PC-9 (cell line): Measurements from ENCODE around the gene TRDN. TPM values are rescaled to one million over a fixed set of nuclear protein-coding genes. Genes with fewer than 3 reads are reported as not detected.
"Not testable (repeated sequence)": the region's sequence is repeated elsewhere in the genome, so short reads cannot be mapped to it uniquely, and the experiment has no call there.

Source experiments
- BruUV-seq: library from RNA; stranded (reverse); fragments of 400-500 nt; replicated peaks from 2 replicates; lab custom pipeline; 2021; lab: Mats Ljungman, UMichigan
- CTCF ChIA-PET: fragments of 300-600 bp; sonication (Branson Sonifier 250); formaldehyde crosslinking; loops from one replicate; lab custom pipeline; 2022; ENCODE audit warnings: antibody characterized with exemption; lab: Charles Lee
- POLR2A ChIA-PET: fragments of 300-600 bp; sonication (Branson Sonifier 250); formaldehyde crosslinking; loops from one replicate; lab custom pipeline; 2022; ENCODE audit warnings: antibody characterized with exemption; ENCODE audit not compliant: unreplicated experiment; lab: Charles Lee
- DNase-seq, 2 experiments: peaks; one replicate each; pipeline versions ENCODE4 v3.0.0 to v3.0.0-alpha.2; 2015 to 2022; ENCODE audit warnings: mixed read lengths in 1 of 2
- H2AFZ ChIP-seq: fragments of 200-600 bp; sonication (generic); 2 replicates; pipeline ENCODE4 v1.8.1; 2017; ENCODE audit warnings: antibody characterized with exemption
- H3F3A ChIP-seq: fragments of 200-600 bp; sonication (generic); 2 replicates; pipeline ENCODE4 v1.8.1; 2017; ENCODE audit warnings: antibody characterized with exemption, mild to moderate bottlenecking, low read depth; ENCODE audit not compliant: insufficient read depth
- H3K27ac ChIP-seq: fragments of 200-600 bp; sonication (generic); 2 replicates; pipeline ENCODE4 v1.6.1; 2016; ENCODE audit warnings: mixed run types
- H3K27me3 ChIP-seq: fragments of 200-600 bp; sonication (generic); 2 replicates; pipeline ENCODE4 v1.6.1; 2016; ENCODE audit warnings: low read depth, mixed run types; ENCODE audit not compliant: insufficient read depth
- H3K36me3 ChIP-seq: fragments of 200-600 bp; sonication (generic); 2 replicates; pipeline ENCODE4 v1.6.1; 2016; ENCODE audit warnings: low read depth, mixed run types
- H3K4me1 ChIP-seq: fragments of 200-600 bp; sonication (generic); replicated peaks from 2 replicates; pipeline ENCODE4 v1.6.1; 2016; ENCODE audit warnings: mixed run types; ENCODE audit not compliant: insufficient read depth
- H3K4me2 ChIP-seq: fragments of 200-600 bp; sonication (generic); 2 replicates; pipeline ENCODE4 v1.6.1; 2017; ENCODE audit warnings: mixed run types
- H3K4me3 ChIP-seq: fragments of 200-600 bp; sonication (generic); 2 replicates; pipeline ENCODE4 v1.6.1; 2016; ENCODE audit warnings: mixed run types
- H3K79me2 ChIP-seq: fragments of 200-600 bp; sonication (generic); 2 replicates; pipeline ENCODE4 v1.6.1; 2017; ENCODE audit warnings: low read depth, mixed run types
- H3K9me2 ChIP-seq: fragments of 200-600 bp; sonication (generic); 2 replicates; pipeline ENCODE4 v1.8.1; 2017; ENCODE audit warnings: mild to moderate bottlenecking; ENCODE audit not compliant: insufficient read depth
- H3K9me3 ChIP-seq: fragments of 200-600 bp; sonication (generic); 2 replicates; pipeline ENCODE4 v1.8.1; 2016; ENCODE audit warnings: low read depth; ENCODE audit not compliant: insufficient read depth
- H4K20me1 ChIP-seq: fragments of 200-600 bp; sonication (generic); 2 replicates; pipeline ENCODE4 v1.8.1; 2017; ENCODE audit not compliant: insufficient read depth
- EZH2 ChIP-seq: fragments of 200-600 bp; sonication (generic); IDR thresholded peaks from 2 replicates; pipeline ENCODE4 v1.8.0; 2017; ENCODE audit warnings: antibody characterized with exemption, low read depth
- intact Hi-C: fragments of 100-400 bp; cut with micrococcal nuclease; formaldehyde crosslinking; loops from one replicate; pipeline ENCODE4 v1.10.0; 2022; ENCODE audit not compliant: unreplicated experiment
- total RNA-seq: library from RNA; stranded (reverse); gene quantifications from 2 replicates; pipeline ENCODE4 v1.2.3, GENCODE V29; 2021
- TF ChIP-seq, protein P1 (sequence below): fragments of 200-600 bp; sonication (generic); conservative IDR thresholded peaks from 2 replicates; pipeline ENCODE4 v1.6.1; 2017; ENCODE audit warnings: mixed run types, antibody characterized with exemption, mild to moderate bottlenecking, moderate library complexity

Gene TRDN
- total RNA-seq, 1 experiment from 2014 or later, result not detected

DNA sequence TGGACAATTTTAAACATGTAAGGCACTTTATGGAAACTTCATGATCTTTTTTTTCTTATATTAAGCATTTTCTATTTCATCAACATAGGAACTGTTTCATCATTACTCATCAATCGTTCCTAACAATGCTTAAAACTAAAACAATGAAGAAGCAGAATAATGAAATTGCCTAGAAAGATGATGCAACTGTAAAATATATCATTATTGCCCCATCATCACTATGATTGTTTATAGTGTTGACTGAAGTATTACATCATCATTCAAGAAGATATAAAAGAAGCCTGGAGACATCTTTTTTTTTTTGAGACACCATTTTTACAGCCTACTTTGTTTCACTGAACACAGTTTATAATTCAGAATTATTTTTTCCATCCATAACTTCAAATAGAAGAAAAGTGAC lies 147.2 kb downstream of the TRDN start:
- no peaks in the 10 kb centered on the region for H3K36me3 ChIP-seq
- H4K20me1 ChIP-seq, result no peaks in the 10 kb centered on the region
- no peaks in the 10 kb centered on the region for H3K79me2 ChIP-seq
- no peak overlapping the region for H2AFZ ChIP-seq
- intact Hi-C loops, result no loop called here
- no peaks in the 10 kb centered on the region for H3F3A ChIP-seq
- H3K9me2 ChIP-seq, result no peaks in the 10 kb centered on the region
- no peak for TF ChIP-seq EZH2
- TF ChIP-seq, protein P1, sequence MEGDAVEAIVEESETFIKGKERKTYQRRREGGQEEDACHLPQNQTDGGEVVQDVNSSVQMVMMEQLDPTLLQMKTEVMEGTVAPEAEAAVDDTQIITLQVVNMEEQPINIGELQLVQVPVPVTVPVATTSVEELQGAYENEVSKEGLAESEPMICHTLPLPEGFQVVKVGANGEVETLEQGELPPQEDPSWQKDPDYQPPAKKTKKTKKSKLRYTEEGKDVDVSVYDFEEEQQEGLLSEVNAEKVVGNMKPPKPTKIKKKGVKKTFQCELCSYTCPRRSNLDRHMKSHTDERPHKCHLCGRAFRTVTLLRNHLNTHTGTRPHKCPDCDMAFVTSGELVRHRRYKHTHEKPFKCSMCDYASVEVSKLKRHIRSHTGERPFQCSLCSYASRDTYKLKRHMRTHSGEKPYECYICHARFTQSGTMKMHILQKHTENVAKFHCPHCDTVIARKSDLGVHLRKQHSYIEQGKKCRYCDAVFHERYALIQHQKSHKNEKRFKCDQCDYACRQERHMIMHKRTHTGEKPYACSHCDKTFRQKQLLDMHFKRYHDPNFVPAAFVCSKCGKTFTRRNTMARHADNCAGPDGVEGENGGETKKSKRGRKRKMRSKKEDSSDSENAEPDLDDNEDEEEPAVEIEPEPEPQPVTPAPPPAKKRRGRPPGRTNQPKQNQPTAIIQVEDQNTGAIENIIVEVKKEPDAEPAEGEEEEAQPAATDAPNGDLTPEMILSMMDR, result no peak
- DNase-seq, result no peak
- H3K9me3 ChIP-seq, result no peaks in the 10 kb centered on the region
- no peaks in the 10 kb centered on the region for H3K4me1 ChIP-seq
- no peak overlapping the region for H3K27ac ChIP-seq
- no TSS peak for BruUV-seq
- H3K4me2 ChIP-seq, result no peak overlapping the region
- no peaks in the 10 kb centered on the region for H3K27me3 ChIP-seq
- ChIA-PET CTCF (no interaction called here), POLR2A (no interaction called here)
- H3K4me3 ChIP-seq, result no peak overlapping the region

DNA sequence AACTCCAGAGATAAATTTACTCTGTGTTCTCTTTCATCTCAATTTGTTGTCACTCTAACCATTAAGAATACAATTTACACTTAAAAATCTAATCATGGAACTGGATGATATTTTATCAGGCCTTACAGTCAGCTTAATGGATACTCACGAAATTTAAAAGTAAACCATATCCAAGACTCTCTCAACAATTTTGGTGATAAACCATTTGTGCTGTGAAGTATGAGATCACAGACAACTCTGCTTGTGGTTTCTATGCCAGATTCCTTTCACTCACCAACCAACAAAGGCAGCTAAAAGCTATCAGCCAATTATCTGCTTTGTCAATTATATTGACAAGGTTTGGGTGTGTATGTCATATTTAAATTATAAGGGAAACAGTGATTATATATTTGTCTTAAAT lies 155.8 kb downstream of the TRDN start:
- no TSS peak for BruUV-seq
- CTCF ChIA-PET, result no interaction called here

DNA sequence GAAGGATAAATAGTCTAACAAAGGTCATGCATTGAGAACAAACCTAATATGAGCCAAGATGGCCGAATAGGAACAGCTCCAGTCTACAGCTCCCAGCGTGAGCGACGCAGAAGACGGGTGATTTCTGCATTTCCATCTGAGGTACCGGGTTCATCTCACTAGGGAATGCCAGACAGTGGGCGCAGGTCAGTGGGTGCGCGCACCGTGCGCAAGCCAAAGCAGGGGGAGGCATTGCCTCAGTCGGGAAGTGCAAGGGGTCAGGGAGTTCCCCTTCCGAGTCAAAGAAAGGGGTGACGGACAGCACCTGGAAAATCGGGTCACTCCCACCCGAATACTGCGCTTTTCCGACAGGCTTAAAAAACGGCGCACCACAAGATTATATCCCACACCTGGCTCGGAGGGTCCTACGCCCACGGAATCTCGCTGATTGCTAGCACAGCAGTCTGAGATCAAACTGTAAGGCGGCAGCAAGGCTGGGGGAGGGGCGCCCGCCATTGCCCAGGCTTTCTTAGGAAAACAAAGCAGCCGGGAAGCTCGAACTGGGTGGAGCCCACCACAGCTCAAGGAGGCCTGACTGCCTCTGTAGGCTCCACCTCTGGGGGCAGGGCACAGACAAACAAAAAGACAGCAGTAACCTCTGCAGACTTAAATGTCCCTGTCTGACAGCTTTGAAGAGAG lies 164.6 kb downstream of the TRDN start:
- H3K9me3 ChIP-seq, H3K79me2 ChIP-seq, H3K27me3 ChIP-seq, H3K27ac ChIP-seq, H2AFZ ChIP-seq, DNase-seq, H3K4me1 ChIP-seq, H3K9me2 ChIP-seq, CTCF ChIA-PET, H3F3A ChIP-seq, POLR2A ChIA-PET, H3K4me3 ChIP-seq, BruUV-seq, H4K20me1 ChIP-seq, H3K4me2 ChIP-seq, H3K36me3 ChIP-seq, intact Hi-C loops: not testable (repeated sequence)

More for the DNA sequence above, 155.8 kb downstream of the TRDN start:
- Histone ChIP-seq H3K4me3 (no peak overlapping the region), H3K4me2 (no peak overlapping the region), H3K4me1 (no peaks in the 10 kb centered on the region), H3F3A (no peaks in the 10 kb centered on the region), H3K79me2 (no peaks in the 10 kb centered on the region), H3K9me3 (peaks cover 3% of the 10 kb centered on the region; the same call in 1 of the 2 replicates), H3K9me2 (peaks cover 5% of the 10 kb centered on the region; the same call in 1 of the 2 replicates), H3K27me3 (no peaks in the 10 kb centered on the region), H3K27ac (no peak overlapping the region), H4K20me1 (no peaks in the 10 kb centered on the region), H3K36me3 (no peaks in the 10 kb centered on the region), H2AFZ (no peak overlapping the region)
- TF ChIP-seq, protein P1, result no peak
- TF ChIP-seq EZH2, result no peak
- intact Hi-C loops, result no loop called here
- no peak for DNase-seq
- POLR2A ChIA-PET, result no interaction called here

DNA sequence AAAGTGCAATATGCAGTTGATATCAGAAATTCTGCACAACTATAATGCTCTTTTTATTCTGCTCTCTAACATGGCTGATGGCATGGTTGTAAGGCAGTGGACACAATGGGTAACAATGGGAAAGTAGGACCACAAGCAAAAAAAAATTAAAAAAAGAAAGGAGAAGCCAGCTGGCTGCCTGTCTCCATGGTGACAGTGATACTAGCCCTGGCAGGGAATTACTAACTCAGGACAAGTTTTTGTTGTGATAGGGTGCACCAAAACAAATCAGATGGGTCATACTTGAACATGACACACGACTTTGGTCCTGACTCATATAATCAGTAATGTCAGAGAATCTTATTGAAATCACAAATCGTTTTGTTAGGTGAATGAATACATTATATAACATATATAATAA lies 169.4 kb downstream of the TRDN start:
- DNase-seq, result no peak
- Histone ChIP-seq H3K9me3 (no peaks in the 10 kb centered on the region), H3K9me2 (no peaks in the 10 kb centered on the region), H3K4me3 (no peak overlapping the region), H3F3A (no peaks in the 10 kb centered on the region), H4K20me1 (no peaks in the 10 kb centered on the region), H3K4me2 (no peak overlapping the region), H3K4me1 (no peaks in the 10 kb centered on the region), H2AFZ (no peak overlapping the region), H3K36me3 (no peaks in the 10 kb centered on the region), H3K27ac (no peak overlapping the region), H3K27me3 (no peaks in the 10 kb centered on the region), H3K79me2 (no peaks in the 10 kb centered on the region)
- ChIA-PET POLR2A (no interaction called here), CTCF (no interaction called here)
- no TSS peak for BruUV-seq
- intact Hi-C loops, result no loop called here
- TF ChIP-seq, protein P1, result no peak
- TF ChIP-seq EZH2, result no peak
